LNCaP clone FGC (cell line): Measurements from ENCODE around the gene PROB1.
"Not testable (repeated sequence)": the region's sequence is repeated elsewhere in the genome, so short reads cannot be mapped to it uniquely, and the experiment has no call there.

ENCODE experiments used
- DNase-seq: peaks from one replicate; pipeline ENCODE4 v3.0.0-alpha.2; 2011; ENCODE audit warnings: low read depth
- H3K4me3 ChIP-seq: 2 replicates; pipeline ENCODE4 v1.5.1; 2011; ENCODE audit warnings: mild to moderate bottlenecking, low read depth, low read length, control low read depth
- CTCF ChIP-seq: IDR thresholded peaks from 2 replicates; pipeline ENCODE4 v1.5.1; 2012; ENCODE audit warnings: mild to moderate bottlenecking; ENCODE audit not compliant: control insufficient read depth, insufficient read depth; ENCODE audit errors: extremely low read depth

The PROB1 gene

GRCh38 chr5:139394654-139395566 is at the start of gene PROB1:
TSS of gene PROB1 (minus strand) at chr5:139395104. CDS start at chr5:139395081, 23 bp downstream.
- no peak for DNase-seq
- TF ChIP-seq CTCF: no peak
- no peak within 1 kb of the TSS for H3K4me3 ChIP-seq

DNA sequence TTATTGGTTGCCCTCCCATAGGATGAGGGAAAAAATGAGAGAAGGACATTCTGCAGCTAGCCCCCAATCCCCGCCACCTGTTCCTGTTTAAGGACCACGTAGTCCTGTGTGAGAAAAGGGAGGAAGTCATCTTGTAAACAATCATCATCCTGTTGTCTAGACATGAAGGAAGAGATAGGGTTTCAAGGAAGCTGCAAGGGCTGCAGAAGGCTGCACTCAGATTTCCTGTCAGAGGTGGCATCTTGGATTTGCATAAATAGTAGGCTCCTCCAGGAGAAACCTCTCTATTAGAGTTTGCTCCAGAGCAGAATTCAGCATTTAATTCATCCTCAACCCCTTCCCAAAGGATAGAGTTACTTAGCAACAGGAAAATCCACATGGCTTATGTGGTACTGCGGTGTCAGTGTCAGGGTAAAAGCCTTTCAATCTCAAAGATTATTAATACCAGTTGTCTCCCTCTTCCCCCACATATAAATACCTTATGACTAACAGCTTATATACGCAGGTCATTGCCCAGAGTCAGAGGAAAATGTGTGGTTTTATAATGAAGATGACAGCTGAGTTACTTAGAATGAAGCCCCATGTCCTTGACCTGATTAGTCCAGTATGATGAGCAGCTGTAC is 49.0 kb upstream of the PROB1 start:
- no peak overlapping the region for H3K4me3 ChIP-seq
- DNase-seq: no peak
- TF ChIP-seq CTCF: no peak

DNA sequence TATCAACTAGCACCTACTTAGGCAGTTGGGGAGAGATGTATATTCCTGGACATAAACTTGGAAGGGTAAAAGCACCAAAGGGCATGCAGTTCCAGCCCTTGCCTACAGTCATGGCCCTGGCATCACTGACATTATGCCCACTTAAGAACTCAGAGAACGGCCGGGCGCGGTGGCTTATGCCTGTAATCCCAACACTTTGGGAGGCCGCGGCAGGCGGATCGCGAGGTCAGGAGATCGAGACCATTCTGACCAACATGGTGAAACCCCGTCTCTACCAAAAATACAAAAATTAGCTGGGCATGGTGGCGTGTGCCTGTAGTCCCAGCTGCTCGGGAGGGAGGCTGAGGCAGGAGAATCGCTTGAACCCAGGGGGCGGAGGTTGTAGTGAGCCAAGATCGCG is 45.5 kb upstream of the PROB1 start:
- H3K4me3 ChIP-seq, DNase-seq: not testable (repeated sequence)

DNA sequence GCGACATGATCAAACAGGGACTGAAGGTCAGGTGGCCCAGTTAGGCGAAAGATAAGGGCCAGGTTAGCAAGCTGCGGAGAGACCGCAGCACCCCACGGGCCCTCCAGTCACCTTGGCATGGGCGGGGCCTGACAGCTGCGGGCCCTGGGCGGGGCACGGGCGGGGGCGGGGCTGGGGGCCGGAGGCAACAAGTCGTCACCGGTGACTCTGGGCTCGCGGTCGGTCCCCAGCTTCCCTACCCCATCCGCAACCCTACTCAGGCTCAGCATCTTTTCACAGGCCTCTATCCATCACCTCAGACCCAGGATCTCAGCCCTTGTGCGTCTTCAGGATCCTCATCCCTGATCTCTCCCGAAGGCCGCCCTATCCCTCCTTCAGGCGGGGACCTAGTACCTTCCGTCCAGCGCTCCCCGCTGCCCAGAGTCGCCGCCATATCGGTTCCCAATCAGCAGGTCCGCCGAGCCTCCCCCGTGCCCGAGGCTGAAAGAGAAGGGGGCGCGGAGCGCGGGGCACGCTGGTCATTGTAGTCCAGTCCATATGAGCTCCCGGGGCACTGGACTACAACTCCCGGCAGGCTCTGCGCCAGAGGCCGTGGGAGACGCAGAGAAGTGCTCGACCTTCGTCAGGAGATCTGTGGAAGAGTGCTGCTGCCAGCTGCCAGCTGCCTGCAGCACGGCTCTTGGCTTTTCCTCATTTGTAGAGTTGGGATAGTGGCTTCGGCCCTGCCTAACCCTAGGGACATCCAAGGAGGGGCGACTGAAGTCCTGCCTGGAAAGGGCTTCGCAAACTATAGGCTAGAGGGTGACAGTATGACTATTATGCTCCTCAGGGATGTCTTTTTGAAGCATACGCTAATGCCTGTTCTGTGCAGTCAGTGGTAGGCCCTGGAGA is 44.4 kb upstream of the PROB1 start, which contains the start of gene DNAJC18:
DNAJC18 (minus strand) TSS at position 513 of the 891 bp plus-strand sequence; CDS start at position 433, 80 bp downstream.
- no peak for TF ChIP-seq CTCF
- peak; percentile 67 for DNase-seq
- peak within 1 kb of the TSS; percentile 80 for H3K4me3 ChIP-seq

DNA sequence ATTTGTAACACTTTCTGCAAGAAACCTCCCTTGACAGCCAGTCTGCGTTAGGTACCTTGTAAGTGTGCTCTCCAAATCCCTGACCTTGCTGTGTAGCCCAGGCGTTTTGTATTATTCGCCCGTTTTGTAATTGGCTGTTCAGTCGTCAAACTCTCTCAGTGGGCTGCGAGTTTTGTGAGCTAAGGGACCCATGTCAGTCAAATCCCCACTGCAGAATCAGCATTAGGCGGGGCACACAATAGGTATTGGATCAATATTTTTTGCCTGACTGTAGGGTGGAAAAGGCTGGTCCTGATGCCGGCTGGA is 43.8 kb upstream of the PROB1 start:
- peak overlapping the region; percentile 80 for H3K4me3 ChIP-seq
- no peak for DNase-seq
- TF ChIP-seq CTCF: no peak

- no peak for TF ChIP-seq CTCF
- DNase-seq: no peak
- H3K4me3 ChIP-seq: no peak overlapping the region
Observed at GRCh38 chr5:139435676-139436075, 40.8 kb upstream of the PROB1 start.

GRCh38 chr5:139431706-139432105 is 36.8 kb upstream of the PROB1 start:
- TF ChIP-seq CTCF: no peak
- no peak for DNase-seq
- no peak overlapping the region for H3K4me3 ChIP-seq
